Measurements from ENCODE around the gene PRKCQ. TPM values are rescaled to one million over a fixed set of nuclear protein-coding genes. Genes with fewer than 3 reads are reported as not detected.

PRKCQ gene
- total and polyA plus RNA-seq, 2 of the 8 experiments (the other 6 are each of a cell fraction or from before 2014, with no cell fraction given), result 9.1 to 22.6 TPM

DNA sequence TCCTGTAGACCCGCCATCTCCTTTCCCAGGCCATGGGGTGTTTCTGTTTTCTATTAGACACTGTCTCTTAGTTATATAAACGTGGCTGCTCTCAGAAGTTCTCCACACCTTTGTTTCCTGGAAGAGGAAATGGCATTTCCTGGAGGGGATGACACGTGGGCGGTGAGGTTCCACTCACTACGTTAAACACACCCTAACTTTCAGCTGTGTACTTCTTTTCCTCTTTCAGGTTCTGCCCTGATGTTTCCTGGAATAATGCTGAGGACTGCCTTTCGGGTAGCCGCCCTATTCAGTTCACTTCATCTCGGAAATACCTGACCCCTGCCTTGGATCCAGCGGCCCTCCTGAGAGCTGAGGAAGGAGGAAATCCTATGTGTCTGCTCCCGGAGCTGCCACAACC is 3.4 kb upstream of the PRKCQ start:
- H3K36me3 ChIP-seq (ENCODE audit: control insufficient read depth in 2 of 4, insufficient read depth in 4 of 4, low read length in 3 of 4), result peaks cover 3 to 36% (median 7%) of the 10 kb centered on the region in 4 experiments; a peak in 6 of 8 replicates
- H3K4me3 ChIP-seq (ENCODE audit: extremely low read depth in 1 of 4, insufficient read depth in 2 of 4, low read depth in 3 of 4, low read length in 4 of 4), result no peak overlapping the region
- H4K20me1 ChIP-seq (replicated peaks in 1 of 2; ENCODE audit: control insufficient read depth in 1 of 2, insufficient read depth in 2 of 2, low read length in 2 of 2), result no peaks in the 10 kb centered on the region
- no peak overlapping the region for H2BK120ac ChIP-seq (replicated peaks; ENCODE audit: low read depth, low read length)
- H2BK20ac ChIP-seq (ENCODE audit: low read length), result no peak overlapping the region
- no peak overlapping the region for H3K18ac ChIP-seq (ENCODE audit: extremely low read depth, low read length)
- ChIA-PET CTCF (ENCODE audit: partially characterized antibody) (interaction anchor here (3.3 kb wide), 1 partner anchor 85 kb away, joined by 23 read pairs; no protein-coding TSS in a partner anchor), POLR2A (ENCODE audit: partially characterized antibody) (no interaction called here)
- H3K56ac ChIP-seq (replicated peaks; ENCODE audit: insufficient read length, low read depth, low read length), result no peak overlapping the region
- H4K5ac ChIP-seq (ENCODE audit: insufficient read length, low read depth, low read length), result no peak overlapping the region
- H3K79me2 ChIP-seq (ENCODE audit: control insufficient read depth in 1 of 2, insufficient read depth in 2 of 2, low read length in 2 of 2), result peaks cover 0 to 10% of the 10 kb centered on the region in 2 experiments; a peak in 1 of 4 replicates
- no peak overlapping the region for H2BK12ac ChIP-seq (ENCODE audit: low read depth, low read length)
- no peak overlapping the region for H2AK5ac ChIP-seq (ENCODE audit: low read depth, low read length)
- H3K23me2 ChIP-seq (ENCODE audit: low read depth, low read length), result peaks cover 12% of the 10 kb centered on the region; the same call in 1 of the 2 replicates
- no peak overlapping the region for H3K14ac ChIP-seq (ENCODE audit: insufficient read length)
- H3K9me3 ChIP-seq (ENCODE audit: insufficient read depth in 2 of 2, low read depth in 1 of 2, low read length in 1 of 2), result no peaks in the 10 kb centered on the region
- H3K27ac ChIP-seq (ENCODE audit: low read depth, low read length), result no peak overlapping the region
- 91% methylated on average over 10 of the region's 10 CpGs; no CpG with 5 or more reads in 1 of the 2 experiments for WGBS, 2 experiments (ENCODE audit: extremely low coverage in 1 of 2, insufficient coverage in 1 of 2, insufficient read length in 1 of 2, insufficient replicate concordance in 2 of 2, low coverage in 1 of 2, low lambda C conversion rate in 2 of 2, missing lambda C conversion rate in 1 of 2)
- no peak overlapping the region for H3K23ac ChIP-seq (ENCODE audit: insufficient read length)
- no peak overlapping the region for H3K4ac ChIP-seq (replicated peaks; ENCODE audit: insufficient read length, low read depth, low read length)
- DNase-seq (ENCODE audit: low read depth in 1 of 2, low spot score in 2 of 2) (no peak), FAIRE-seq (no peak)
- H3K4me2 ChIP-seq (ENCODE audit: insufficient read depth in 1 of 2, low read depth in 2 of 2, low read length in 2 of 2), result no peak overlapping the region
- H3K79me1 ChIP-seq (ENCODE audit: low read depth, low read length), result 0 out of 2 replicates have a peak, but pooled peaks cover 2% of the 10 kb centered on the region
- H4K8ac ChIP-seq (ENCODE audit: extremely low read depth, insufficient read depth, low read length), result no peak overlapping the region
- no peak overlapping the region for H4K91ac ChIP-seq (replicated peaks; ENCODE audit: insufficient read length, low read length)
- H3K27me3 ChIP-seq (replicated peaks in 1 of 4; ENCODE audit: control insufficient read depth in 3 of 4, extremely low read depth in 1 of 4, insufficient read depth in 3 of 4, low read length in 3 of 4), result peaks cover 0 to 5% (median 2%) of the 10 kb centered on the region in 4 experiments; a peak in 4 of 7 replicates
- H3K9ac ChIP-seq (replicated peaks in 1 of 4; ENCODE audit: extremely low read depth in 1 of 4, low read depth in 3 of 4, low read length in 3 of 4), result no peak overlapping the region
- peaks cover under 1 to 9% (median 5%) of the 10 kb centered on the region in 4 experiments; a peak in 6 of 7 replicates for H3K4me1 ChIP-seq (replicated peaks in 1 of 4; ENCODE audit: control insufficient read depth in 3 of 4, insufficient read depth in 4 of 4, low read length in 3 of 4)
- H2BK5ac ChIP-seq (ENCODE audit: low read depth, low read length), result no peak overlapping the region
- H2BK15ac ChIP-seq (ENCODE audit: low read length), result no peak overlapping the region
- no peak overlapping the region for H2AFZ ChIP-seq (ENCODE audit: low read length)
- no peak for TF ChIP-seq EZH2 (IDR thresholded peaks at IDR 0.05; ENCODE audit: low read depth, low read length, severe bottlenecking)
- no peak for TF ChIP-seq NANOG (IDR thresholded peaks at IDR 0.05; ENCODE audit: insufficient read depth, low read depth, low read length, poor library complexity, severe bottlenecking)
- no peak for TF ChIP-seq CBX5 (IDR thresholded peaks at IDR 0.05; ENCODE audit: low read depth, low read length)
- no peak for TF ChIP-seq SP4 (IDR thresholded peaks at IDR 0.05; ENCODE audit: low read length)
- TF ChIP-seq ASH2L (IDR thresholded peaks at IDR 0.05; ENCODE audit: low read length), result no peak
- TF ChIP-seq KDM5A (IDR thresholded peaks at IDR 0.05; ENCODE audit: low read length), result no peak
- TF ChIP-seq CEBPB (IDR thresholded peaks at IDR 0.05; ENCODE audit: low read depth, low read length), result no peak
- no peak for TF ChIP-seq JUN (IDR thresholded peaks at IDR 0.05; ENCODE audit: low read depth, low read length)
- TF ChIP-seq, protein P1, sequence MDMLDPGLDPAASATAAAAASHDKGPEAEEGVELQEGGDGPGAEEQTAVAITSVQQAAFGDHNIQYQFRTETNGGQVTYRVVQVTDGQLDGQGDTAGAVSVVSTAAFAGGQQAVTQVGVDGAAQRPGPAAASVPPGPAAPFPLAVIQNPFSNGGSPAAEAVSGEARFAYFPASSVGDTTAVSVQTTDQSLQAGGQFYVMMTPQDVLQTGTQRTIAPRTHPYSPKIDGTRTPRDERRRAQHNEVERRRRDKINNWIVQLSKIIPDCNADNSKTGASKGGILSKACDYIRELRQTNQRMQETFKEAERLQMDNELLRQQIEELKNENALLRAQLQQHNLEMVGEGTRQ (IDR thresholded peaks at IDR 0.05; ENCODE audit: low read length), result no peak
- TF ChIP-seq PHF8 (conservative IDR thresholded peaks at IDR 0.05; ENCODE audit: low read depth, low read length), result no peak
- TF ChIP-seq SP2 (IDR thresholded peaks at IDR 0.05; ENCODE audit: low read length), result no peak
- TF ChIP-seq YY1 (IDR thresholded peaks at IDR 0.05; ENCODE audit: low read depth, low read length), result no peak
- TF ChIP-seq CHD1 (IDR thresholded peaks at IDR 0.05; ENCODE audit: low read depth, low read length), result no peak
- no peak for TF ChIP-seq POLR2AphosphoS5 (IDR thresholded peaks at IDR 0.05; ENCODE audit: low read depth, low read length)
